ACC112 (cell line): ENCODE data around the gene JHY.

ENCODE experiments used
- H2AFZ ChIP-seq: fragments of 200-600 bp; sonication (generic); one replicate; pipeline ENCODE4 v1.6.0; 2017; ENCODE audit warnings: antibody characterized with exemption, low read length; ENCODE audit not compliant: unreplicated experiment
- H3K27ac ChIP-seq: fragments of 200-600 bp; sonication (generic); 2 replicates; pipeline ENCODE4 v1.5.1; 2014; ENCODE audit warnings: low read depth, mild to moderate bottlenecking, antibody characterized with exemption, low read length, moderate library complexity
- H3K27me3 ChIP-seq: fragments of 200-600 bp; sonication (generic); 2 replicates; pipeline ENCODE4 v1.6.1; 2014; ENCODE audit warnings: mild to moderate bottlenecking, antibody characterized with exemption, low read length, moderate library complexity, mixed read lengths; ENCODE audit not compliant: insufficient read depth
- H3K36me3 ChIP-seq: fragments of 200-600 bp; sonication (generic); 2 replicates; pipeline ENCODE4 v1.6.1; 2016; ENCODE audit warnings: mild to moderate bottlenecking, antibody characterized with exemption, low read length, moderate library complexity, mixed read lengths; ENCODE audit not compliant: insufficient read depth
- H3K4me1 ChIP-seq: fragments of 200-600 bp; sonication (generic); one replicate; pipeline ENCODE4 v1.6.1; 2016; ENCODE audit warnings: low read length, mixed read lengths; ENCODE audit not compliant: insufficient read depth, unreplicated experiment, control insufficient read depth
- H3K4me3 ChIP-seq: fragments of 200-600 bp; sonication (generic); 2 replicates; pipeline ENCODE4 v1.5.1; 2014; ENCODE audit warnings: mild to moderate bottlenecking, low read depth, low read length
- H3K79me2 ChIP-seq: fragments of 200-600 bp; sonication (generic); one replicate; pipeline ENCODE4 v1.6.0; 2016; ENCODE audit warnings: low read length; ENCODE audit not compliant: control insufficient read depth, unreplicated experiment, insufficient read depth

The JHY gene

DNA sequence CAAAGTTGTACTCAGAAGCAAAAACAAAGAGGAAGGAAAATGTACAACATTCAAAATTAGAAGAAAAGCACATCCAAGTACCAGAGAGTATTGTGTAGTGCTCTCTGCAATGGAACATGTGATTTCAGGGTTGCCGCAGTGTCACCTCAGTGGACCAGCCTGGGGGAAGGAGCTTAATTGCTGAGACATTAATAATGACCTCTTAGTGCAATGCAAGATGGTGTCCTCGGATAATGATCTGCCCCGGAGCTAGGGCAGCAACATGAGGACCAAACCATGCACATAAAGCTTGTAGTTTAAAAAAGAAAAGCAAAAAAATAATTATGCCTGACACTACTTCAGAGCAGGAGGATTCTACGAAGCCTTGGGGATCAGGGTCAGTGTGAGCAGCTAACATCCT, 11.3 kb upstream of the JHY start:
- no peaks in the 10 kb centered on the region for H3K36me3 ChIP-seq
- H2AFZ ChIP-seq: no peak overlapping the region
- no peaks in the 10 kb centered on the region for H3K79me2 ChIP-seq
- no peak overlapping the region for H3K27ac ChIP-seq
- H3K4me3 ChIP-seq: no peak overlapping the region
- H3K27me3 ChIP-seq: no peaks in the 10 kb centered on the region
- H3K4me1 ChIP-seq: no peaks in the 10 kb centered on the region

DNA sequence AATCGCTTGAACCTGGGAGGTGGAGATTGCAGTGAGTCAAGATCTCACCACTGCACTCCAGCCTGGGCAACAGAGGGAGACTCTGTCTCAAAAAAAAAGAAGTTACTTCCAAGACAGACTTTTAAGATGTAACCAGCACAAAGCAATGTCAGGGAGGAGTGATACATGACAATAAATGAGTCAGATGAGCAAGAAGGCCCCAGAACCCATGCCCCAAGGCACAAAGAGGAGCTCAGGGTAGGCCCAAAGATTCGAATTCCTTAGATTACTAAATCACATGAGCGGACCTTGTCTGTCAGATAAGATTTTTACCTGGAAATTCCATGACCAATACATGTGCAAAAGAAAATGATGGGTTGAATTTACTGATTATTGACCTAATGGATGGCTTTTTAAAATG, 10.5 kb upstream of the JHY start:
- H3K4me3 ChIP-seq: no peak overlapping the region
- no peaks in the 10 kb centered on the region for H3K27me3 ChIP-seq

GRCh38 chr11:122874991-122875390, 7.6 kb upstream of the JHY start:
- Histone ChIP-seq H3K27me3 (no peaks in the 10 kb centered on the region), H3K36me3 (no peaks in the 10 kb centered on the region), H3K79me2 (no peaks in the 10 kb centered on the region), H3K27ac (no peak overlapping the region), H3K4me1 (no peaks in the 10 kb centered on the region), H3K4me3 (no peak overlapping the region), H2AFZ (no peak overlapping the region)

More for the DNA sequence above, 10.5 kb upstream of the JHY start:
- no peaks in the 10 kb centered on the region for H3K4me1 ChIP-seq
- no peak overlapping the region for H2AFZ ChIP-seq
- H3K36me3 ChIP-seq: no peaks in the 10 kb centered on the region
- no peak overlapping the region for H3K27ac ChIP-seq
- no peaks in the 10 kb centered on the region for H3K79me2 ChIP-seq

DNA sequence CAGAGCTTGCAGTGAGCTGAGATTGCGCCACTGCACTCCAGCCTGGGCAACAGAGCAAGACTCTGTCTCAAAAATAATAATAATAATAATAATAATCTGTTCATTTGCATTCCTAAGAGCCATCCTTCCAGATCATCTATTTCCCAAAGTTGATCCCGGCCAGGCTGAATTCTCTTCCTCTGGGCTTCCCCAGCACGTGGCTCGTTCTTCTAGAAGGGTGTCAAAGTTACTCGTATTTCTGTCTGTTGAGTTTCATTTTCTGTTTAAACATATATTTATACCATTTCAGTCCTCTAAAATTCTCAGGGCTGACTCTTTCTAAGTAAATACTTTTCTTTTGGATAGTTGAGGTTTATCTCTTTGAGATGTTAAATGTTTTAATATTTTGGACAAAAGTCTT, 4.8 kb upstream of the JHY start:
- no peaks in the 10 kb centered on the region for H3K27me3 ChIP-seq
- H3K4me3 ChIP-seq: peak overlapping the region; percentile 61
- H3K27ac ChIP-seq: no peak overlapping the region
- peaks cover 3% of the 10 kb centered on the region for H3K4me1 ChIP-seq
- peak overlapping the region; percentile 80 for H2AFZ ChIP-seq
- no peaks in the 10 kb centered on the region for H3K79me2 ChIP-seq
- H3K36me3 ChIP-seq: no peaks in the 10 kb centered on the region

- H3K36me3 ChIP-seq: no peaks in the 10 kb centered on the region
- H3K79me2 ChIP-seq: no peaks in the 10 kb centered on the region
- no peaks in the 10 kb centered on the region for H3K27me3 ChIP-seq
- no peak overlapping the region for H3K27ac ChIP-seq
- no peak overlapping the region for H3K4me3 ChIP-seq
- H3K4me1 ChIP-seq: peaks cover 12% of the 10 kb centered on the region
- no peak overlapping the region for H2AFZ ChIP-seq
Measured at GRCh38 chr11:122879785-122880184, 2.8 kb upstream of the JHY start.

DNA sequence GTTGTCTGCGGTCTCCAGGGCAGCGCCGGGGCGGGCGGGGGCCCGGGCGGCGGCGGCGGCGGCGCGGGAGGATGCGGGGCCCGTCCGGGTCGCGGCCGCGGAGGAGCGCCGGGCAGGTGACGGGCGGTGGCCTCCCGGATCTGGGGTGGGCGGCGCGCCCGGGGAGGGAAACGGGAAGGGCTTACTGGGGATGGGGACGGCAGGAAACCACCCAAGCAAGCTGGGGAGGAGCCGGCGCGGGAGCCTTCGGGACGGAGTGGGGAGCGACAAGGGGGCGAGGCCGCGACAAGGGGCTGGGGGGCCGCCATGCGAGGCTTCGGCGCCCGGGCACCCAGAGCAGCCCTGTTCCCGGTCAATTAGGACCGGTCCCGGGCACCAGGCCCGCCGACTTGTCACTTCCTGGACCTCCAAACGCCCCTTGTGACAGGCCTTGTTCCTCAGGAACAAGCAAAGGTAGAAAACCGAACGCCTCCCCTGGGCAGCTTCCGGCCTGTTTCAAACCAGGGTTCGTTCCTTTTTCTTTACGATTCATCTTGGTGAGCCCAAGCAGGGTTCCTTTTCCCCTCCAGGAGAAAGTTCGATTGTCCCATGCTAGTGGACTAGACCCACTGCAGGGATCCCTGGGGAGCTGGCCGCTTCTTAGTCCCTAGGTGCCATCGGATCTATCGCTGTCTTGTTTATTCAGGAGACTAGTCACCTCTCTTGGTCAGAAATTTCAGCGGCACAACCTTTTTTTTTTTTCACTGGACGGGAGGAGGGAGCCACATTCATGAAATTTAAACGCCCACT, 492 bp downstream of the JHY start:
- Histone ChIP-seq H2AFZ (peak overlapping the region; percentile 97), H3K27me3 (no peaks in the 10 kb centered on the region), H3K4me3 (peak overlapping the region; percentile 87), H3K79me2 (no peaks in the 10 kb centered on the region), H3K4me1 (peaks cover 12% of the 10 kb centered on the region), H3K27ac (peak overlapping the region; percentile 66), H3K36me3 (0 out of 2 replicates have a peak, but pooled peaks cover 5% of the 10 kb centered on the region)

DNA sequence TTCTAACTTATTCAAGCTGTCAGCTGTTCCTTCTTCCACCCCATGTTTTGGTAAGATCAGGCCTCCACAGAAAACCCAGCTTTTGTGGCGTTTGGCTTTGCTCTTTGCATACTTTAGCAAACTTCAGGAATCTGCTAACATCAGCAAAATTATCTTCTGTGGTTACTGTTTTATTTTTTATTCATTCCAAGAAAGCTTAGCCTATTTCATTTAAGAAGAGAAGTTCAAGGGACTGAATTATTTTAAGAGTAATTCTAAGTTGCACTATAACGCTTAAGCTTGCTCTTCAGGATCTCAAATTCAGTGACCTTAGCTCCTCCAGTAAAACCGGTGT, 1.1 kb downstream of the JHY start:
- H3K27ac ChIP-seq: no peak overlapping the region; the same call in 1 of the 2 replicates
- peak overlapping the region; percentile 35 for H2AFZ ChIP-seq
- peaks cover 12% of the 10 kb centered on the region for H3K4me1 ChIP-seq
- H3K27me3 ChIP-seq: no peaks in the 10 kb centered on the region
- no peaks in the 10 kb centered on the region for H3K79me2 ChIP-seq
- H3K36me3 ChIP-seq: 0 out of 2 replicates have a peak, but pooled peaks cover 5% of the 10 kb centered on the region
- H3K4me3 ChIP-seq: peak overlapping the region; percentile 87

- H3K27me3 ChIP-seq: no peaks in the 10 kb centered on the region
- H3K4me3 ChIP-seq: no peak overlapping the region
- peaks cover 8% of the 10 kb centered on the region for H3K4me1 ChIP-seq
- no peak overlapping the region for H2AFZ ChIP-seq
- 0 out of 2 replicates have a peak, but pooled peaks cover 5% of the 10 kb centered on the region for H3K36me3 ChIP-seq
- H3K27ac ChIP-seq: no peak overlapping the region
- no peaks in the 10 kb centered on the region for H3K79me2 ChIP-seq
Measured at GRCh38 chr11:122888162-122888561, 5.6 kb downstream of the JHY start.

- Histone ChIP-seq H2AFZ (no peak overlapping the region), H3K27me3 (no peaks in the 10 kb centered on the region), H3K36me3 (no peaks in the 10 kb centered on the region), H3K4me3 (no peak overlapping the region), H3K4me1 (peaks cover 9% of the 10 kb centered on the region), H3K79me2 (no peaks in the 10 kb centered on the region), H3K27ac (no peak overlapping the region)
Measured at GRCh38 chr11:122893131-122893530, 10.6 kb downstream of the JHY start.

DNA sequence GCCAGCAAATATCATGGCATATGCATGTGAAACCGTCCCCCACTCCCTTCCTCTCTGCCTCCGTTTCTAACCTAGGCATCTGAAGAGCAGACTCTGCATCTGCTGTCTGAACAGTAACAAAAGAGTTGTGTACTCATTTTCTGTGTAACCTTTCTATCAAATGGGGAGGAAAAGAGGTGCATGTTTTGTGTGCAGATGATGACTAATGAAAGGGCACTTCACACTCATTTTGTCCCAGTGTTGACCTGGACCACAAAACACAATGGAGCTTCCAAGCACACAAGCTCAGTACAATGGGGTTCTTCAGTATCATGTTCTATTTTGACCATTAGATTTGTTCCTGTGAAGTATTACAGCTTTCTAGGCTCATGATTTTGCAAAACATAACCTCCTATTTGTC, 13.0 kb downstream of the JHY start:
- Histone ChIP-seq H3K4me3 (no peak overlapping the region), H3K27me3 (no peaks in the 10 kb centered on the region), H3K4me1 (peaks cover 9% of the 10 kb centered on the region), H3K36me3 (no peaks in the 10 kb centered on the region), H2AFZ (no peak overlapping the region), H3K27ac (no peak overlapping the region), H3K79me2 (no peaks in the 10 kb centered on the region)

- Histone ChIP-seq H3K27ac (peak overlapping the region; percentile 19; the same call in 1 of the 2 replicates), H3K4me1 (peaks cover 9% of the 10 kb centered on the region), H3K36me3 (no peaks in the 10 kb centered on the region), H3K27me3 (no peaks in the 10 kb centered on the region), H3K4me3 (no peak overlapping the region), H3K79me2 (no peaks in the 10 kb centered on the region), H2AFZ (no peak overlapping the region)
Measured at GRCh38 chr11:122897606-122898210, 15.1 kb downstream of the JHY start.
